Measurements from ENCODE around the gene COL8A1.
A peak's percentile ranks its signal among the peaks of the same experiment; 100 is the strongest.
"Not testable (repeated sequence)": the region's sequence is repeated elsewhere in the genome, so short reads cannot be mapped to it uniquely, and the experiment has no call there.

Gene COL8A1

DNA sequence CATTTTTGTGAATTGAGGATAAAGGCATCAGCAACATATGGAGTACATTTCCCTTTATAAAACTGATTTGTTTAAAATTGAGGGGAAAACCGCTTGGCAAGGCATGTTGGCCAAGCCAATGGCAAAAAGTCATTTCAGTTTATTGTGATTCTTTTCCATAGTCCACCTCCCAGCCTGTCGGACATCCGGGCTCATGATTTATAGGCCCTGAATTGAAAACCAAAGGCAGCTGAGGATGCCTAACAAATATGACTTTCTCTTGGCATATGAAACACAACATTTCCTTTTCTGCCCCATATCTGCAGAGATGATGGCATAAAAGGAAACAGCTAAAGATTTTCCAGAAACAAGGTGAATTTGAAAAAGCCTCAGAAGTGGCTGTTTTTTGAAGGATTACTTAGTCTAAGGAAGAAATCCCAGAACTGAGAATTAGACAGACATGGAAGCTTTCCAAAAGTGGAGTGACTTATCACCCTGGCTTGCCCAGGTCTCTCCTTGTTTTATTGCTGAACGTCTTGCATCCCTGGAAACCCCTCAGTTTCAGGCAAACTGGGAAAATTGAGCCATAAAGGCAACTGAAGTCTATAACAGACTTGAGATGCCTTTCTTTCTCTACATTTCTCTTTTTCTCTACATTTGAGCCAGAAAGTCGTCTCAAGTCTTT is 74.0 kb downstream of the COL8A1 start:
- DNase-seq, result no peak

DNA sequence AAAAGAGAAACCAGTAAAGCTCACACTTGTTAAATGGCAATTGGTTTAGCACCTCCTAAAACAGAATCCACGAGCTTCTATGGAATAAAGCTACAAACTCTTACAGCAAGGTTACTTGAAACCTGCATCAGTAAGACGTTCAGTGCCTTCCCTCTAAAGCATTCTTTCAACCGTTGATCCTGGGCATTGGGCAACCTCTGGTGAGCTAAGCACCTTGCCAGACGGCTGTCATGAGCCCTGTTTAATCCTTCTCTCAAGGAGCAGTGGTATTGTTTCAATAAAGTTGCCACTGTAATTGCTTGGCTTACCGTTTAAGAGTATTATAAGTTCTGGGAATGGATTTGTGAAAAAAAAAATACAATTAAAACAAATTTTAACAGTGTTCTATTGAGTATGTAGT is 75.0 kb downstream of the COL8A1 start:
- no peak for DNase-seq

GRCh38 chr3:99714146-99714545 is 75.8 kb downstream of the COL8A1 start:
- DNase-seq, result no peak

- no peak for DNase-seq
Observed at GRCh38 chr3:99714575-99714974, 76.2 kb downstream of the COL8A1 start.

GRCh38 chr3:99716463-99716995 is 78.1 kb downstream of the COL8A1 start:
- DNase-seq, result no peak

GRCh38 chr3:99720985-99721632 is 82.7 kb downstream of the COL8A1 start:
- no peak for DNase-seq

DNA sequence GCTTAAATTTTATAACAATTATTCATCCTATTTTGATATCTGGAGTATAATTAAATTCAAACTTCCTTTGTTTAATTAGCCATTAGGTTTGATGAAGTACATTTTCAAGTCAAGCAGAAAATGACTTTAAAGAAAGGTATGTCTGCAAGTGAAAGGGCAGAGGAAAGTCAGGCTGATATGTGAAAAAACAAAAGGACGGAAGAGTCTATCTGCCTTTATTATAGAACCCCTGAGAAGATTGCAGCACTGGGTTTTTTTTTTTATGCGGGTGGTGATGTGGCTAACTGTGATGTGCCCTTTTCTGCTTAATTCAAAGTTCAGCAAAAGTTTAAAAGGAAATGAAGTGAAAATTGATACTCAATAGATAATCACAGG is 83.2 kb downstream of the COL8A1 start:
- DNase-seq, result no peak

DNA sequence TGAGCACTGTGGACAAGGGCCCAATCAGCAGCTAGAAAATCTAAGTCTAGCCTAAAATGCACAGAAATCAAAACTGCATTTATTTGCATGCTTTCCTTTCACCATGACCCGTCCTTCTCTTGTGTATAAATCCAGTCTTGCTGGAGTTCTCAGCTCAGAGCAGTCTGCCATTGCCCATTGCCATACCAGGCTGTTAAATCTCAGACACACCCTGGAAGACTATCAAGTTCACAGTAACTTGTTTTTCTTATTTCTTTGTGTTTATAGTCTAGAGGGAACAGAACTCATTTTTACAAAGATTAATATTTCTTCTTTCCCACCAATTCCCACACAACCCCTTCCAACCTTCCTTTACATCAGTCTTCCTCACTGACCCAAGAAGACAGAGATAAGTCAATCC is 85.9 kb downstream of the COL8A1 start:
- no peak for DNase-seq

DNA sequence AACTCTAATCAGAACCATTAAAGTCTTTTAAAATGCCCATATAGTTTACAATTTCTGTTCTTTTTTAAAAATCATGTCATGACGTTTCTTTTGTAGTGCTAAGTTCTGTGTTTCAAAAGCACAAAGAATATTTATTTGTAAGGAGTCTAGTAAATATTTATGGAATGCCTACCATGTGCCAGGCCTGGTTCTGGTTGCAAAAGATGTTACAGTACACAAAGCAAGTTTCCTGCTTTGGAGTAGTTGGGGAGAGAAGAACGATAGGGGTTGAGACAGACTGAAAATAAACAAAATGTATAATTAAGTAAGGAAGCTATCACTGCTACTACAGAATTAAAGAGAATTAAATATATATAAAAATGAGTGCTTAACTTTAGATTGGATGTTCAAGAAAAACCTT is 92.5 kb downstream of the COL8A1 start:
- DNase-seq, result no peak

DNA sequence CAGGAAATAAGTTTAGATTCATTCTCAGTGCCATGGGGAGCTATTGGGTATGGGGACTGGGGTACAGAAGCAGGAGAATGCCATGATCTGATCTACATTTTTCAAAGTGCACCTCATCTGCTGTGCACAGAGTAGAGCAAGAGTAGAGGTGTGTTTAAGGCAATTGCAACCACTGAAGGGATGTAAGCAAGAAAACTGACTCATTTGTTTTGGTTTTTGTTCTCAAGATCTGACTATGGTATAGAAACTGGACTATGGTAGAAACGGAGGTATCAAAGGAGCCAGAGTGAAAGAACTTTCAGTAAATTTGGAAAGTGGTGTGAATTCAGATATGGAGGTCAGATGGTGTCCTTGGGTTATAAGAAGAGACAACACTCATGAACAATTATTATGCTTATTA is 93.1 kb downstream of the COL8A1 start:
- no peak for DNase-seq

GRCh38 chr3:99740371-99740770 is 102.0 kb downstream of the COL8A1 start:
- not testable (repeated sequence) for DNase-seq

DNA sequence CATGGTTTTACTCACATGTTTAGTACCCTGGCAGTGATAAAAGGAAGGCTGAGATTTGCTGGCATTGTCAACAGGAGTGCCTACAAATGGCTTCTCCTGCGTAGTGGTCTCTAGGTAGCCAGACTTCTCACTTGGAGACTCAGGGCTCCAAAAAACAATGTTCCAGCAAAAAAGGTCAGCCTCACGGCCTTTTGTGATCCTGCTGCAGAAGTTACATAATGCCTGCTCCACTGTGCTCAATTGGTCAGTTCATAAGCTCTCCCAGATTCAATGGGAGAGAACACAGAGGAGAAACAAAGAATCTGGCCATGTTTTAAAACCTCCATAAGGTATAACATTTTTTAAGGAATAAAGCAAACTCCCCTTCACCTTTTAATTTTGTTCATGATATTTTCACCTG is 103.2 kb downstream of the COL8A1 start:
- DNase-seq, result no peak

- DNase-seq, result no peak
Observed at GRCh38 chr3:99747915-99748314, 109.5 kb downstream of the COL8A1 start.

DNA sequence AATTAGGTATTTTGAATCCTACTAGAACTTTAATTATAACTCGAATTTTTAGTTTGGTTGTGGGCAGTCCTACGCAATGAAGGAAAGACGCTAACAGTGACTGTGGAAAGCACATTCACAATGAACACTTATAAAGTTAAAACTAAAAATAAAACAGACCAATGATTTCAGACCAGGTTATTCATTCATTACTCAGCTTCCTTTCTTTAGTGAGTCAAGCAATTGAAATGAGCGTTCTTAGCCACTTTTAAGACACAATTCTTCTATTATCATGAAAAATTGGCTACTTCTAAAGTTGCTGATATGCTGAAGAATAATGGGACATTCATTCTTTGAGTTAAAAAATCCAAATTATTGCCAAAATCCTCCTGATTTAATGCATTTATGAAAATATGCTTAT is 113.3 kb downstream of the COL8A1 start:
- no peak for DNase-seq

GRCh38 chr3:99753268-99753975 is 115.0 kb downstream of the COL8A1 start:
- DNase-seq, result peak; percentile 1 to 8

DNA sequence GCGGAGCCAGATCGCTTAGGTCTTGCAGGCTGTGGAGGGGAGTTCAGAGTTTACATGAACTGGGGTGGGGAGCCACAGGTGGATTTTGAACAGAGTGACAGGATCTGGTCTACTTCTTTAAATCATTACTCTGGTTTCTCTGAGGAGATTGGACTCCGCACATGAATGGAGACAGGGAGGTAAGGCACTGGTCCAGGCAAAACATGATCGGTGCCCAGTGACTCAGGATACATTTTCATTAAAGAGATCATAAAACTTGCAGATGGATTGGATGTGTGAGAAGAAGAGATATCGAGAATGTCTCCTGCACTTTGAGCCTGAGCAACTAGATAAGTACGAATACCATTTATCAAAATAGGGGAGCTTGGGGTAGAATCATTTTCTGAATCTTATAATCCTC is 117.4 kb downstream of the COL8A1 start:
- no peak for DNase-seq

GRCh38 chr3:99757966-99758365 is 119.6 kb downstream of the COL8A1 start:
- no peak for DNase-seq

DNA sequence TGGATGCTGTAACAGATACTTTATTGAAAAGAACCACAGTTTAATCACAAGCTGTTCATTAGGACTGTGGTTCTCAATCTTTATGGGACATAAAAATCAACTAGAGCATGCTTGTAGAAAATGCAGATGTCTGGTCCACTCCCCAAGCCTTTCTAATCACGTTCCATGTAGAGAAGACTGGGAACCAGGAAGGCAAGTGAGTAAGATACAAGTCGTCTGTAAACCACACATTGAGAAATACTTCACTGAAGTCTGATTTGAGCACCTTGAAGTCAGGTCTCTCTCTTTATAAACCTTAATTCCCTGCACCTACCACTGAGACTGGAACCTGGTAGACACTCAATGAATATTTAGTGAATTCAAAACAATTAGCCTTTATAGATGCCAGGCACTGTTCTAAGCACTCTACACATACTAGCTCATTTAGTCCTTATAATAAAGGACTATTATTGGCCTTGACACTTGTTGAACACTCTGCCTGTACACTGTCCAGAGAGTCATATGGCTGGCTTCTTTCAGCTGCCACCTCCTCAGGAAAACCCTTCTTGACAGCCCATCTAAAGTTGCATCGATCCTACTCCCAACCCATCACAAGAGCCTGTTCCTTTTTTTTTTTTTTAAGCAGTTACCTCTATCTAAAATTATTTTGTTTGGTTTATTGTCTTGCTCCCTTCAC is 120.2 kb downstream of the COL8A1 start:
- no peak for DNase-seq

- DNase-seq, result no peak
Observed at GRCh38 chr3:99760031-99760430, 121.6 kb downstream of the COL8A1 start.

- no peak for DNase-seq
Observed at GRCh38 chr3:99760629-99761028, 122.2 kb downstream of the COL8A1 start.

DNA sequence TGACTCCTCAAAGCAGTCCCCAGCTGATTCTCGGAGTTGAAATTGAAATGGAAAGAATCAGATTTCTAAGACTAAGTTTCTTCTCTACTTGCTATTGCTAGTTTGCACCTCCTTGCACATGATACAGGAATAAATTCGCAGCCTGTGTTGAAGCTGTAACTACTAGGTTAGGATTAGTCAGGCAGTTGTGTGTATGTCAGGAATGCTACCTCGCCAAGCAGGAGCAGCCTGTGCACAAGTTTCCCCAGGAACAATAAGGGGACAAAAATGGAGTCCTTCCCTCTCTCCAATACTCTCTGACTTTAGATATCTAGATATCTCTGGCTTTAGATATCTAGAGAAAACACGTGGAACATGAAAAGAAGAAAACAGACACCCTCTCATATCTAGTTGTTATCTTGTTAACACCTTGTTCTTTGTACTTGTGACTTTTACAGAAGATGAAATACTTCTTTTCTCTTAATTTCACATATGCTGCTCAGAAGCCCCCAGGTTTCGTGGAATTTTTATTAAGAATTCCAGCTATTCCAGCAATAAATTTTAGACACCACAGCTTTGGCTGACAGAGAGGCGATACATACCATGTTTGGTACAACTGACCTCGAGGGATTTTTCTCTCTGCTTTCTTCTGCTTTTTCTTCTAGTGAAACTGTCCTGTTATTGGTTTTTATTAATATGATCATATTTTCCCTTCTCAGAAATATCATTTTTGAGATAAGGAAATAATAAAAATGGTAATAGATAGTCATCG is 123.2 kb downstream of the COL8A1 start:
- no peak for DNase-seq

DNA sequence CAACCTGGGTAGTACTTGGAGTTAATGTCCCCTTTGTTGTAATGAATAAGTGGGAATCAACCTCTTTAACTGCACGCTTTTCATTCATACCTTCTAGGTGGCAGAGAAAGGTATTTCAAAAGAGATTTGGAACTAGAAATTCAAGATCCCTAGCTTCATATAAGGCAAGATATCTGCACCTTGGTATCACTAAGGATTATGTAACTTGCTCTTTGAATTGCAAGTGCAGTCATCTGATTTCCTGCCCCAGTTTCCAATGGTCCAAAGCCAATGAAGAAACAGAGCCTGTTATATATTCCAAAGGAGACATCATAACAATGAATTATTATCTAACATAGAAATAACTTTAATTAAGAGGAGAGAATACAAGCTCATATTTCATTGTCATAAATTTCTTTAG is 124.5 kb downstream of the COL8A1 start:
- DNase-seq, result no peak

GRCh38 chr3:99764377-99764776 is 126.0 kb downstream of the COL8A1 start:
- no peak for DNase-seq

Measured in activated CD4-positive, alpha-beta T cell treated with anti-CD3 and anti-CD28 coated beads, Interleukin-2, amount 50 U/mL, for 48 hours (primary cell).